HCT116 (cell line): ENCODE results near the gene SUFU.

Experiments
- EZH2 ChIP-seq: fragments of 200-600 bp; sonication (generic); IDR thresholded peaks from 2 replicates; pipeline ENCODE4 v1.6.1; 2017; ENCODE audit warnings: antibody characterized with exemption, mixed run types
- EZH2phosphoT487 ChIP-seq: fragments of 200-600 bp; IDR thresholded peaks from 2 replicates; pipeline ENCODE4 v1.6.1; 2018; ENCODE audit warnings: antibody characterized with exemption, borderline replicate concordance
- POLR2A ChIP-seq: IDR thresholded peaks from 2 replicates; pipeline ENCODE4 v1.7.0; 2011; ENCODE audit warnings: borderline replicate concordance; ENCODE audit not compliant: insufficient read depth, insufficient read length; ENCODE audit errors: extremely low read depth
- POLR2AphosphoS5 ChIP-seq: IDR thresholded peaks from 2 replicates; pipeline ENCODE4 v1.6.1; 2011; ENCODE audit warnings: mild to moderate bottlenecking, low read depth, low read length, moderate library complexity
- TF ChIP-seq, protein P1 (sequence below), 3 experiments: fragments of 200-600 bp in 1 of 3; sonication (generic) in 1 of 3; IDR thresholded peaks in 2 of 3; conservative IDR thresholded peaks in 1 of 3; 2 replicates each; pipeline ENCODE4 v1.5.1; 2012 to 2017; ENCODE audit warnings: low read depth in 2 of 3, low read length in 2 of 3, antibody characterized with exemption in 1 of 3, borderline replicate concordance in 1 of 3, control low read depth in 1 of 3, mild to moderate bottlenecking in 1 of 3, mixed read lengths in 1 of 3, mixed run types in 1 of 3, moderate library complexity in 1 of 3; ENCODE audit not compliant: insufficient read depth in 1 of 3
- TF ChIP-seq, protein P2 (sequence below): IDR thresholded peaks from 2 replicates; pipeline ENCODE4 v1.6.1; 2012
- TF ChIP-seq, protein P3 (sequence below): IDR thresholded peaks from 2 replicates; pipeline ENCODE4 v1.6.1; 2012

DNA sequence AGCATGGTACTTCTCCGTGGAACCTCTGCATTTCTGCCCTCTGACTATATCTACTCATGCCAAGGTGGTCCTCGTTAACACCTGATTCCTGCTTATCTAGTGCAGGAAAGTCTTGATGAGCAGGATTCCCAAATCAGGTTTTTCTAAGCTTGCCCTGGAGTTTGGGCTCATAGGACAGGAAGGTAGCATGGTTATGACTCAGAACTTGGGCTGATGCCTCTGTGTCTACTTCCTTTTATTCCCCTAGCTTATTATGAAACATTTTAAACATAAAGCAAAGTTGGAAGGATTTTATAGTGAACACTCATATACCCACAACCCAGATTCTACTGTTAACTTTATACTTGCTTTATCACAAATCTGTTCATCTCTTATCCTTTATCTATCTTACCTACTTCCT lies 5.6 kb downstream of the SUFU start:
- TF ChIP-seq, protein P1, sequence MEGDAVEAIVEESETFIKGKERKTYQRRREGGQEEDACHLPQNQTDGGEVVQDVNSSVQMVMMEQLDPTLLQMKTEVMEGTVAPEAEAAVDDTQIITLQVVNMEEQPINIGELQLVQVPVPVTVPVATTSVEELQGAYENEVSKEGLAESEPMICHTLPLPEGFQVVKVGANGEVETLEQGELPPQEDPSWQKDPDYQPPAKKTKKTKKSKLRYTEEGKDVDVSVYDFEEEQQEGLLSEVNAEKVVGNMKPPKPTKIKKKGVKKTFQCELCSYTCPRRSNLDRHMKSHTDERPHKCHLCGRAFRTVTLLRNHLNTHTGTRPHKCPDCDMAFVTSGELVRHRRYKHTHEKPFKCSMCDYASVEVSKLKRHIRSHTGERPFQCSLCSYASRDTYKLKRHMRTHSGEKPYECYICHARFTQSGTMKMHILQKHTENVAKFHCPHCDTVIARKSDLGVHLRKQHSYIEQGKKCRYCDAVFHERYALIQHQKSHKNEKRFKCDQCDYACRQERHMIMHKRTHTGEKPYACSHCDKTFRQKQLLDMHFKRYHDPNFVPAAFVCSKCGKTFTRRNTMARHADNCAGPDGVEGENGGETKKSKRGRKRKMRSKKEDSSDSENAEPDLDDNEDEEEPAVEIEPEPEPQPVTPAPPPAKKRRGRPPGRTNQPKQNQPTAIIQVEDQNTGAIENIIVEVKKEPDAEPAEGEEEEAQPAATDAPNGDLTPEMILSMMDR (IDR thresholded peaks at IDR 0.05 in 2 of 3, conservative IDR thresholded peaks at IDR 0.05 in 1 of 3; ENCODE audit: borderline replicate concordance in 1 of 3, insufficient read depth in 1 of 3, low read depth in 2 of 3, low read length in 2 of 3) = no peak
- TF ChIP-seq POLR2AphosphoS5 (no peak), POLR2A (no peak), EZH2 (no peak), EZH2phosphoT487 (no peak)
- TF ChIP-seq, protein P2, sequence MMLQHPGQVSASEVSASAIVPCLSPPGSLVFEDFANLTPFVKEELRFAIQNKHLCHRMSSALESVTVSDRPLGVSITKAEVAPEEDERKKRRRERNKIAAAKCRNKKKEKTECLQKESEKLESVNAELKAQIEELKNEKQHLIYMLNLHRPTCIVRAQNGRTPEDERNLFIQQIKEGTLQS = no peak
- TF ChIP-seq, protein P3, sequence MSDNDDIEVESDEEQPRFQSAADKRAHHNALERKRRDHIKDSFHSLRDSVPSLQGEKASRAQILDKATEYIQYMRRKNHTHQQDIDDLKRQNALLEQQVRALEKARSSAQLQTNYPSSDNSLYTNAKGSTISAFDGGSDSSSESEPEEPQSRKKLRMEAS = no peak
